GM12878 (cell line): ENCODE measurements around the gene C14orf93. TPM values are rescaled to one million over a fixed set of nuclear protein-coding genes. Genes with fewer than 3 reads are reported as not detected.

Experiments
- ATAC-seq: fragments of 200-7000 bp; cut with Tn5 transposase; 3 replicates; pipeline ENCODE4 v1.9.1; 2020; ENCODE audit warnings: mild to moderate bottlenecking, moderate library complexity
- BruUV-seq: library from RNA; stranded (reverse); fragments of 400-500 nt; replicated peaks from 2 replicates; lab custom pipeline; 2021; lab: Mats Ljungman, UMichigan
- CTCF ChIA-PET: fragments of 300-600 bp; sonication (Branson Sonifier 250); formaldehyde crosslinking; extraction: SDS; loops from one replicate; lab custom pipeline; 2021; ENCODE audit warnings: inconsistent platforms; lab: Yijun Ruan, JAX
- POLR2A ChIA-PET: fragments of 350-600 bp; formaldehyde crosslinking; extraction: SDS; loops from one replicate; lab custom pipeline; 2021; ENCODE audit warnings: inconsistent platforms; lab: Charles Lee
- RAD21 ChIA-PET: fragments of 300-600 bp; sonication (Branson Sonifier 250); formaldehyde crosslinking; loops from one replicate; lab custom pipeline; 2023; ENCODE audit warnings: antibody characterized with exemption; ENCODE audit not compliant: unreplicated experiment; lab: Charles Lee
- SMC1A ChIA-PET: fragments of 300-600 bp; sonication (Branson Sonifier 250); formaldehyde crosslinking; loops from one replicate; lab custom pipeline; 2023; ENCODE audit not compliant: unreplicated experiment, uncharacterized antibody; lab: Charles Lee
- DNase-seq: peaks from one replicate; pipeline ENCODE4 v3.0.0-alpha.2; 2011; ENCODE audit warnings: low read depth, low spot score
- FAIRE-seq: peaks from 3 replicates; lab custom pipeline; 2011; peaks lifted over from hg19 to GRCh38; lab: Jason Lieb, UNC
- H2AFZ ChIP-seq: 2 replicates; pipeline ENCODE4 v1.6.0; 2011; ENCODE audit warnings: low read depth, low read length, control low read depth; ENCODE audit not compliant: control insufficient read depth
- H3K27ac ChIP-seq: 2 replicates; pipeline ENCODE4 v1.5.1; 2011; ENCODE audit warnings: control low read depth; ENCODE audit not compliant: control insufficient read depth, insufficient read depth
- H3K27me3 ChIP-seq, 2 experiments: replicated peaks in 1 of 2; 2 replicates each; pipeline versions ENCODE4 v1.6.0 to v1.6.1; 2011; ENCODE audit warnings: low read length in 1 of 2; ENCODE audit not compliant: control insufficient read depth in 2 of 2, insufficient read depth in 2 of 2
- H3K36me3 ChIP-seq, 2 experiments: 2 replicates each; pipeline ENCODE4 v1.5.1; 2011; ENCODE audit warnings: low read length in 1 of 2; ENCODE audit not compliant: control insufficient read depth in 2 of 2, insufficient read depth in 2 of 2
- H3K4me1 ChIP-seq: 2 replicates; pipeline ENCODE4 v1.6.1; 2011; ENCODE audit warnings: mild to moderate bottlenecking, low read length, moderate library complexity, mixed read lengths; ENCODE audit not compliant: control insufficient read depth, insufficient read depth
- H3K4me2 ChIP-seq: 2 replicates; pipeline ENCODE4 v1.6.0; 2011; ENCODE audit warnings: control low read depth; ENCODE audit not compliant: control insufficient read depth, insufficient read depth
- H3K4me3 ChIP-seq: fragments of 200-600 bp; sonication (generic); 2 replicates; pipeline ENCODE4 v1.5.1; 2016
- H3K79me2 ChIP-seq: 2 replicates; pipeline ENCODE4 v1.6.0; 2011; ENCODE audit warnings: low read length; ENCODE audit not compliant: control insufficient read depth, insufficient read depth
- H3K9ac ChIP-seq: 2 replicates; pipeline ENCODE4 v1.8.0; 2011; ENCODE audit warnings: low read length, control low read depth, mixed read lengths; ENCODE audit not compliant: control insufficient read depth, insufficient read depth
- H3K9me3 ChIP-seq: replicated peaks from 3 replicates; pipeline ENCODE4 v1.5.1; 2011; ENCODE audit warnings: mild to moderate bottlenecking, low read length; ENCODE audit not compliant: control insufficient read depth, insufficient read depth
- H4K20me1 ChIP-seq: 2 replicates; pipeline ENCODE4 v1.6.0; 2011; ENCODE audit not compliant: control insufficient read depth, insufficient read depth
- ATF7 ChIP-seq: fragments of 450-650 bp; IDR thresholded peaks from 2 replicates; pipeline ENCODE4 v1.6.1; 2016; ENCODE audit warnings: low read depth, mild to moderate bottlenecking
- CBX5 ChIP-seq: sonication (generic); IDR thresholded peaks from 2 replicates; pipeline ENCODE4 v1.6.1; 2016; ENCODE audit warnings: low read depth, moderate library complexity, mild to moderate bottlenecking, inconsistent platforms
- HCFC1 ChIP-seq: fragments of 150-350 bp; IDR thresholded peaks from 2 replicates; pipeline ENCODE4 v1.6.1; 2014; ENCODE audit warnings: low read length
- SP1 ChIP-seq: IDR thresholded peaks from one replicate; pipeline ENCODE4 v1.6.1; 2011; ENCODE audit warnings: low read depth, low read length
- WGBS: methylation state at CpG from one replicate; pipeline ENCODE4 v1.1.6; 2016; ENCODE audit warnings: low lambda C conversion rate; ENCODE audit not compliant: insufficient replicate concordance, insufficient coverage; ENCODE audit errors: missing lambda C conversion rate; 5-methylcytosine and 5-hydroxymethylcytosine counted together
- in situ Hi-C: fragments of 300-500 bp; cut with MboI; formaldehyde crosslinking; loops from 9 replicates; pipeline ENCODE4 v1.14.3; 2018; ENCODE audit warnings: mixed read lengths
- intact Hi-C: fragments of 100-400 bp; cut with micrococcal nuclease; formaldehyde crosslinking; loops from one replicate; pipeline ENCODE4 v1.14.2; 2022; ENCODE audit not compliant: unreplicated experiment
- polyA plus RNA-seq, 11 experiments: library from polyadenylated mRNA; depleted of rRNA in 4 of 11; unstranded in 6 of 11; stranded (reverse) in 5 of 11; fragments of >200 nt; fragmentation: Nextera tagmentation in 4 of 11; fragmentation: Illumina TruSeq in 1 of 11; extraction: Ambion mirVana in 4 of 11; extraction: Trizol in 1 of 11; gene quantifications; 1 replicate in 1 of 11; 2 replicates in 10 of 11; pipeline versions ENCODE4 v1.2.1 to v1.2.3, GENCODE V29; 2011 to 2016; ENCODE audit warnings: inconsistent platforms in 2 of 11, missing spikeins in 2 of 11, low read depth in 1 of 11
- total RNA-seq, 4 experiments: library from RNA; depleted of rRNA in 3 of 4; stranded (reverse); fragments of >200 nt in 3 of 4; fragmentation: Illumina TruSeq in 1 of 4; extraction: Trizol in 1 of 4; gene quantifications; 2 replicates each; pipeline versions ENCODE4 v1.2.1 to v1.2.3, GENCODE V29; 2013 to 2021
- TF ChIP-seq, protein P1 (sequence below): fragments of 450-650 bp; IDR thresholded peaks from 2 replicates; pipeline ENCODE4 v1.6.1; 2017; ENCODE audit warnings: low read depth, mild to moderate bottlenecking, moderate library complexity
- TF ChIP-seq, protein P2 (sequence below): fragments of 450-650 bp; IDR thresholded peaks from 2 replicates; pipeline ENCODE4 v1.6.1; 2017; ENCODE audit warnings: mild to moderate bottlenecking, moderate library complexity
- TF ChIP-seq, protein P3 (sequence below): IDR thresholded peaks from 2 replicates; pipeline ENCODE4 v1.6.1; 2011; ENCODE audit warnings: low read depth, mild to moderate bottlenecking, low read length, moderate library complexity, borderline replicate concordance; ENCODE audit errors: extremely low read depth
- TF ChIP-seq, protein P4 (sequence below): fragments of 450-650 bp; IDR thresholded peaks from 2 replicates; pipeline ENCODE4 v1.6.1; 2017; ENCODE audit warnings: mild to moderate bottlenecking

C14orf93 gene
- total and polyA plus RNA-seq, 10 of the 15 experiments (the other 5 are each of a cell fraction or from before 2014, with no cell fraction given): 1.8 to 13.9 (median 10.2) TPM

DNA sequence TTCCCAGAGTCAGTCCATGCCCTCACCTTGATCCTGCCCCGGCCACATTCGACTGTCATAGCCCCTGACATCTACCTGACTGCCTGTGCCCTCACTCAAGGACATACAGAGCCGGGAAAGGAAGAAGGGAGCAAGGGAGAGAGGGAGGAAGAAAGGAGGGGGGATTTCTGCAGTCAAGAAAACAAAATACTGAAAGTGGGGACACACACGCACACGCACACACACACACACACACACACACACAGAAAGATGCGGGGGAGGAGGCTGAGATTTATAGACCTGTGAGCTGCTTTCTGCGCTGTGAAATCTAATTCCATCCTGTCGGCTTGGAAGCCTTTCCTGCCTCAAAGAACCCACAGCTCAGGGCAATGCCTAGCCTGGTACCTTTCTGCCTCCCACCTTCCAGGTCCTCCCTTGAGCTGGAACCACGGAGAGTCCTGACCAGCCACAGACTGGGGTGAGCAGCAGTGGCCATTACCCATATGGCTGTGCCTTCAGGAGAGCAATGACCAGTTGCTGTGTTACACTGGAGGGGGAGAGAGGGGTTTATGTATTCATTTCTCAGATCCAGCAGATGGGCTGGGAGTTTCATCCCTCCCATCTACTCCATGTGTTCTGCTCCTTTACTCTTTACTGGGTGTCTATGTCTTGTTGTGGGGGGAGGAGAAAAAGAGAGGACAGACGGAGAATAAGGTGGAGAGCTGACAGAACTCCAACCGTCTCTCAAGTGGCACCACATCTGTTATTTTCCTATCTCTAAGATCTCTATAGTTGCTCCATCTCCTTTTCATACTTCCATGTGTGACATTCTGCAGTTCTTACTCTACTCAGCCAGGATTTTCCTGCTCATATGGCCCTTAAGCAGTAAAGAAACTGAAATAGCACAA, 12.9 kb downstream of the C14orf93 start:
- no peak for DNase-seq
- ChIA-PET RAD21 (interaction anchor here (2.9 to 7.5 kb wide), 4 partner anchors 10 to 72 kb away, joined by 16 to 166 read pairs (median 36); partner anchors contain the start of gene CDH24), SMC1A (interaction anchor here (0.6 to 6.9 kb wide), 7 partner anchors 10 to 72 kb away, joined by 3 to 77 read pairs (median 39); partner anchors contain the start of genes AJUBA and CDH24), POLR2A (interaction anchor here (0.5 to 3.2 kb wide), 6 partner anchors 10 to 207 kb away, joined by 3 to 29 read pairs (median 3); no protein-coding TSS in a partner anchor), CTCF (interaction anchor here (0.7 to 25.0 kb wide), 11 partner anchors 9 to 80 kb away, joined by 3 to 853 read pairs (median 22); partner anchors contain the start of genes AJUBA, CDH24 and PRMT5)
- WGBS: 72% methylated on average over 11 of the region's 11 CpGs
- ATAC-seq: no peak
- Histone ChIP-seq H3K9me3 (no peaks in the 10 kb centered on the region), H3K27ac (no peak overlapping the region), H4K20me1 (no peaks in the 10 kb centered on the region), H3K9ac (no peak overlapping the region), H2AFZ (no peak overlapping the region), H3K4me2 (no peak overlapping the region), H3K4me1 (no peaks in the 10 kb centered on the region), H3K36me3 (no peaks in the 10 kb centered on the region), H3K4me3 (no peak overlapping the region), H3K79me2 (no peaks in the 10 kb centered on the region), H3K27me3 (no peaks in the 10 kb centered on the region)
- no TSS peak for BruUV-seq
- in situ Hi-C loops (no loop called here), intact Hi-C loops (no loop called here)
- FAIRE-seq: no peak
- TF ChIP-seq CBX5 (no peak), ATF7 (no peak), HCFC1 (no peak), SP1 (no peak)
- TF ChIP-seq, protein P1, sequence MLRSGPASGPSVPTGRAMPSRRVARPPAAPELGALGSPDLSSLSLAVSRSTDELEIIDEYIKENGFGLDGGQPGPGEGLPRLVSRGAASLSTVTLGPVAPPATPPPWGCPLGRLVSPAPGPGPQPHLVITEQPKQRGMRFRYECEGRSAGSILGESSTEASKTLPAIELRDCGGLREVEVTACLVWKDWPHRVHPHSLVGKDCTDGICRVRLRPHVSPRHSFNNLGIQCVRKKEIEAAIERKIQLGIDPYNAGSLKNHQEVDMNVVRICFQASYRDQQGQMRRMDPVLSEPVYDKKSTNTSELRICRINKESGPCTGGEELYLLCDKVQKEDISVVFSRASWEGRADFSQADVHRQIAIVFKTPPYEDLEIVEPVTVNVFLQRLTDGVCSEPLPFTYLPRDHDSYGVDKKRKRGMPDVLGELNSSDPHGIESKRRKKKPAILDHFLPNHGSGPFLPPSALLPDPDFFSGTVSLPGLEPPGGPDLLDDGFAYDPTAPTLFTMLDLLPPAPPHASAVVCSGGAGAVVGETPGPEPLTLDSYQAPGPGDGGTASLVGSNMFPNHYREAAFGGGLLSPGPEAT: no peak
- TF ChIP-seq, protein P2, sequence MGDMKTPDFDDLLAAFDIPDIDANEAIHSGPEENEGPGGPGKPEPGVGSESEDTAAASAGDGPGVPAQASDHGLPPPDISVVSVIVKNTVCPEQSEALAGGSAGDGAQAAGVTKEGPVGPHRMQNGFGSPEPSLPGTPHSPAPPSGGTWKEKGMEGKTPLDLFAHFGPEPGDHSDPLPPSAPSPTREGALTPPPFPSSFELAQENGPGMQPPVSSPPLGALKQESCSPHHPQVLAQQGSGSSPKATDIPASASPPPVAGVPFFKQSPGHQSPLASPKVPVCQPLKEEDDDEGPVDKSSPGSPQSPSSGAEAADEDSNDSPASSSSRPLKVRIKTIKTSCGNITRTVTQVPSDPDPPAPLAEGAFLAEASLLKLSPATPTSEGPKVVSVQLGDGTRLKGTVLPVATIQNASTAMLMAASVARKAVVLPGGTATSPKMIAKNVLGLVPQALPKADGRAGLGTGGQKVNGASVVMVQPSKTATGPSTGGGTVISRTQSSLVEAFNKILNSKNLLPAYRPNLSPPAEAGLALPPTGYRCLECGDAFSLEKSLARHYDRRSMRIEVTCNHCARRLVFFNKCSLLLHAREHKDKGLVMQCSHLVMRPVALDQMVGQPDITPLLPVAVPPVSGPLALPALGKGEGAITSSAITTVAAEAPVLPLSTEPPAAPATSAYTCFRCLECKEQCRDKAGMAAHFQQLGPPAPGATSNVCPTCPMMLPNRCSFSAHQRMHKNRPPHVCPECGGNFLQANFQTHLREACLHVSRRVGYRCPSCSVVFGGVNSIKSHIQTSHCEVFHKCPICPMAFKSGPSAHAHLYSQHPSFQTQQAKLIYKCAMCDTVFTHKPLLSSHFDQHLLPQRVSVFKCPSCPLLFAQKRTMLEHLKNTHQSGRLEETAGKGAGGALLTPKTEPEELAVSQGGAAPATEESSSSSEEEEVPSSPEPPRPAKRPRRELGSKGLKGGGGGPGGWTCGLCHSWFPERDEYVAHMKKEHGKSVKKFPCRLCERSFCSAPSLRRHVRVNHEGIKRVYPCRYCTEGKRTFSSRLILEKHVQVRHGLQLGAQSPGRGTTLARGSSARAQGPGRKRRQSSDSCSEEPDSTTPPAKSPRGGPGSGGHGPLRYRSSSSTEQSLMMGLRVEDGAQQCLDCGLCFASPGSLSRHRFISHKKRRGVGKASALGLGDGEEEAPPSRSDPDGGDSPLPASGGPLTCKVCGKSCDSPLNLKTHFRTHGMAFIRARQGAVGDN: no peak
- TF ChIP-seq, protein P3, sequence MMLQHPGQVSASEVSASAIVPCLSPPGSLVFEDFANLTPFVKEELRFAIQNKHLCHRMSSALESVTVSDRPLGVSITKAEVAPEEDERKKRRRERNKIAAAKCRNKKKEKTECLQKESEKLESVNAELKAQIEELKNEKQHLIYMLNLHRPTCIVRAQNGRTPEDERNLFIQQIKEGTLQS: no peak
- TF ChIP-seq, protein P4, sequence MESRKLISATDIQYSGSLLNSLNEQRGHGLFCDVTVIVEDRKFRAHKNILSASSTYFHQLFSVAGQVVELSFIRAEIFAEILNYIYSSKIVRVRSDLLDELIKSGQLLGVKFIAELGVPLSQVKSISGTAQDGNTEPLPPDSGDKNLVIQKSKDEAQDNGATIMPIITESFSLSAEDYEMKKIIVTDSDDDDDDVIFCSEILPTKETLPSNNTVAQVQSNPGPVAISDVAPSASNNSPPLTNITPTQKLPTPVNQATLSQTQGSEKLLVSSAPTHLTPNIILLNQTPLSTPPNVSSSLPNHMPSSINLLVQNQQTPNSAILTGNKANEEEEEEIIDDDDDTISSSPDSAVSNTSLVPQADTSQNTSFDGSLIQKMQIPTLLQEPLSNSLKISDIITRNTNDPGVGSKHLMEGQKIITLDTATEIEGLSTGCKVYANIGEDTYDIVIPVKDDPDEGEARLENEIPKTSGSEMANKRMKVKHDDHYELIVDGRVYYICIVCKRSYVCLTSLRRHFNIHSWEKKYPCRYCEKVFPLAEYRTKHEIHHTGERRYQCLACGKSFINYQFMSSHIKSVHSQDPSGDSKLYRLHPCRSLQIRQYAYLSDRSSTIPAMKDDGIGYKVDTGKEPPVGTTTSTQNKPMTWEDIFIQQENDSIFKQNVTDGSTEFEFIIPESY: no peak
